K562 (cell line): ENCODE measurements around the gene IFI27L2.

Experiments used
- BHLHE40 ChIP-seq: IDR thresholded peaks from 2 replicates; pipeline ENCODE4 v1.6.1; 2011; ENCODE audit warnings: low read length, improper control_type of control experiment
- CEBPB ChIP-seq: fragments of 450-650 bp; IDR thresholded peaks from 2 replicates; pipeline ENCODE4 v1.6.1; 2016; ENCODE audit warnings: missing genetic modification characterization, missing compliant biosample characterization
- HCFC1 ChIP-seq: IDR thresholded peaks from 2 replicates; pipeline ENCODE4 v1.6.1; 2012; ENCODE audit warnings: low read depth, low read length, improper control_type of control experiment
- HDAC2 ChIP-seq: fragments of 450-650 bp; IDR thresholded peaks from 2 replicates; pipeline ENCODE4 v1.6.1; 2016; ENCODE audit warnings: mild to moderate bottlenecking
- PHF8 ChIP-seq: fragments of 200-600 bp; sonication (generic); IDR thresholded peaks from 2 replicates; pipeline ENCODE4 v1.6.1; 2012; ENCODE audit warnings: mixed run types, mild to moderate bottlenecking, inconsistent platforms, low read length, moderate library complexity, borderline replicate concordance
- POLR2AphosphoS5 ChIP-seq: IDR thresholded peaks from 2 replicates; pipeline ENCODE4 v1.6.1; 2011; ENCODE audit warnings: mild to moderate bottlenecking, low read depth, low read length, moderate library complexity; ENCODE audit not compliant: control insufficient read depth, insufficient read depth
- TF ChIP-seq, protein P1 (sequence below), 3 experiments: IDR thresholded peaks in 2 of 3; conservative IDR thresholded peaks in 1 of 3; 2 replicates each; pipeline ENCODE4 v1.5.1; 2011 to 2012; ENCODE audit warnings: low read length in 3 of 3, mild to moderate bottlenecking in 3 of 3, control low read depth in 2 of 3, improper control_type of control experiment in 1 of 3, inconsistent platforms in 1 of 3, low read depth in 1 of 3, mixed read lengths in 1 of 3, moderate library complexity in 1 of 3; ENCODE audit not compliant: insufficient read depth in 2 of 3

DNA sequence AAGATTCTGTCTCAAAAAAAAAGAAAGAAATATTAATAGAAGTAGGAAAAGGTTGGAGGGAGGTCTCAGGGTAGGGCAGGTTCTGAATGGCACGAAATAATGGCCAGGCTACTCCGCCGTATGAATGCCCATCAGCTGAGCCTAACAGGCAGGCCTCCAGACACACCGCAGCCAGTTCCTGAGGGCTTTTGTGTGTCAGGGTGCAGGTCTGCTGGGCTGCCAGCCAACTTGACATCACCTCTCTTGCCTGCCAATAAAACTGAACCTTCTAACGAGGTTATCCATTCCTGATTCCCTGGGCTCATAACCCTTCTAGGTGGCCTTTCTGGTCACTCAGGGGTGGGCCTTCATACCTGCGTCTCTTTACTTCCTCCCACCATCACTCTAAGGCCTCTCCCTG is 15.9 kb downstream of the IFI27L2 start:
- no peak for TF ChIP-seq BHLHE40
- TF ChIP-seq HDAC2, result no peak
- TF ChIP-seq CEBPB (tag), result no peak
- TF ChIP-seq, protein P1, sequence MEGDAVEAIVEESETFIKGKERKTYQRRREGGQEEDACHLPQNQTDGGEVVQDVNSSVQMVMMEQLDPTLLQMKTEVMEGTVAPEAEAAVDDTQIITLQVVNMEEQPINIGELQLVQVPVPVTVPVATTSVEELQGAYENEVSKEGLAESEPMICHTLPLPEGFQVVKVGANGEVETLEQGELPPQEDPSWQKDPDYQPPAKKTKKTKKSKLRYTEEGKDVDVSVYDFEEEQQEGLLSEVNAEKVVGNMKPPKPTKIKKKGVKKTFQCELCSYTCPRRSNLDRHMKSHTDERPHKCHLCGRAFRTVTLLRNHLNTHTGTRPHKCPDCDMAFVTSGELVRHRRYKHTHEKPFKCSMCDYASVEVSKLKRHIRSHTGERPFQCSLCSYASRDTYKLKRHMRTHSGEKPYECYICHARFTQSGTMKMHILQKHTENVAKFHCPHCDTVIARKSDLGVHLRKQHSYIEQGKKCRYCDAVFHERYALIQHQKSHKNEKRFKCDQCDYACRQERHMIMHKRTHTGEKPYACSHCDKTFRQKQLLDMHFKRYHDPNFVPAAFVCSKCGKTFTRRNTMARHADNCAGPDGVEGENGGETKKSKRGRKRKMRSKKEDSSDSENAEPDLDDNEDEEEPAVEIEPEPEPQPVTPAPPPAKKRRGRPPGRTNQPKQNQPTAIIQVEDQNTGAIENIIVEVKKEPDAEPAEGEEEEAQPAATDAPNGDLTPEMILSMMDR (IDR thresholded peaks at IDR 0.05 in 2 of 3, conservative IDR thresholded peaks at IDR 0.05 in 1 of 3; ENCODE audit: insufficient read depth in 2 of 3, low read depth in 1 of 3, low read length in 3 of 3), result no peak
- TF ChIP-seq PHF8, result no peak
- no peak for TF ChIP-seq HCFC1
- no peak for TF ChIP-seq POLR2AphosphoS5
